GM23248 (cell line): ENCODE results near the gene CHRNA9. TPM values are rescaled to one million over a fixed set of nuclear protein-coding genes. Genes with fewer than 3 reads are reported as not detected.
"Not testable (repeated sequence)": the region's sequence is repeated elsewhere in the genome, so short reads cannot be mapped to it uniquely, and the experiment has no call there.

ENCODE experiments used
- DNase-seq: peaks from one replicate; pipeline ENCODE4 v3.0.0-alpha.2; 2015
- H2AFZ ChIP-seq: fragments of 200-600 bp; sonication (generic); 2 replicates; pipeline ENCODE4 v1.6.1; 2016; ENCODE audit warnings: antibody characterized with exemption
- H3F3A ChIP-seq: fragments of 200-600 bp; sonication (generic); 2 replicates; pipeline ENCODE4 v1.6.1; 2016; ENCODE audit warnings: mild to moderate bottlenecking, antibody characterized with exemption, mixed run types; ENCODE audit not compliant: insufficient read depth
- H3K27ac ChIP-seq: fragments of 200-600 bp; sonication (generic); 2 replicates; pipeline ENCODE4 v1.5.1; 2016; ENCODE audit warnings: mild to moderate bottlenecking
- H3K27me3 ChIP-seq: fragments of 200-600 bp; sonication (generic); replicated peaks from 2 replicates; pipeline ENCODE4 v1.6.1; 2016; ENCODE audit warnings: mild to moderate bottlenecking; ENCODE audit not compliant: insufficient read depth
- H3K36me3 ChIP-seq: fragments of 200-600 bp; sonication (generic); 2 replicates; pipeline ENCODE4 v1.6.1; 2016; ENCODE audit warnings: low read depth, mild to moderate bottlenecking
- H3K4me1 ChIP-seq: fragments of 200-600 bp; sonication (generic); 2 replicates; pipeline ENCODE4 v1.6.1; 2016; ENCODE audit warnings: mild to moderate bottlenecking; ENCODE audit not compliant: insufficient read depth
- H3K4me2 ChIP-seq: fragments of 200-600 bp; sonication (generic); one replicate; pipeline ENCODE4 v1.6.1; 2016; ENCODE audit warnings: mild to moderate bottlenecking; ENCODE audit not compliant: unreplicated experiment
- H3K4me3 ChIP-seq: fragments of 200-600 bp; sonication (generic); 2 replicates; pipeline ENCODE4 v1.5.1; 2016; ENCODE audit warnings: mild to moderate bottlenecking
- H3K79me2 ChIP-seq: fragments of 200-600 bp; sonication (generic); 2 replicates; pipeline ENCODE4 v1.6.1; 2016; ENCODE audit warnings: mild to moderate bottlenecking; ENCODE audit not compliant: insufficient read depth
- H3K9ac ChIP-seq: fragments of 200-600 bp; sonication (generic); 2 replicates; pipeline ENCODE4 v1.6.1; 2016; ENCODE audit warnings: mild to moderate bottlenecking
- H3K9me2 ChIP-seq: fragments of 200-600 bp; sonication (generic); 2 replicates; pipeline ENCODE4 v1.6.1; 2016; ENCODE audit warnings: mixed run types, mild to moderate bottlenecking, moderate library complexity; ENCODE audit not compliant: insufficient read depth
- H3K9me3 ChIP-seq: fragments of 200-600 bp; sonication (generic); one replicate; pipeline ENCODE4 v1.6.1; 2017; ENCODE audit warnings: low read depth
- H4K20me1 ChIP-seq: fragments of 200-600 bp; sonication (generic); 2 replicates; pipeline ENCODE4 v1.6.0; 2016; ENCODE audit not compliant: insufficient read depth
- EZH2 ChIP-seq: fragments of 200-600 bp; sonication (generic); IDR thresholded peaks from 2 replicates; pipeline ENCODE4 v1.6.1; 2018; ENCODE audit warnings: antibody characterized with exemption, mild to moderate bottlenecking; ENCODE audit not compliant: insufficient read depth, poor library complexity, severe bottlenecking
- EZH2phosphoT487 ChIP-seq: fragments of 200-600 bp; sonication (generic); IDR thresholded peaks from 2 replicates; pipeline ENCODE4 v1.6.1; 2018; ENCODE audit warnings: antibody characterized with exemption, moderate library complexity, mild to moderate bottlenecking, low read depth; ENCODE audit not compliant: insufficient read depth
- whole genome bisulfite sequencing, 2 experiments: methylation state at CpG; one replicate each; pipeline ENCODE4 v1.1.6; 2015 to 2017; ENCODE audit warnings: low lambda C conversion rate in 2 of 2, low coverage in 1 of 2; ENCODE audit errors: missing lambda C conversion rate in 2 of 2; 5-methylcytosine and 5-hydroxymethylcytosine counted together
- in situ Hi-C: fragments of 300-500 bp; cut with MboI; formaldehyde crosslinking; loops from 2 replicates; pipeline ENCODE4 v1.15.0; 2020
- polyA plus RNA-seq: library from polyadenylated mRNA; unstranded; fragments of >200 nt; fragmentation: Nextera tagmentation; extraction: Ambion mirVana; gene quantifications from 2 replicates; pipeline ENCODE4 v1.2.1, GENCODE V29; 2016
- total RNA-seq: library from RNA; depleted of rRNA; stranded (reverse); fragments of >200 nt; shearing (Covaris generic); gene quantifications from 2 replicates; pipeline ENCODE4 v1.2.3, GENCODE V29; 2014

The CHRNA9 gene
- total and polyA plus RNA-seq, 2 experiments from 2014 or later: 0.97 to 1.2 TPM

DNA sequence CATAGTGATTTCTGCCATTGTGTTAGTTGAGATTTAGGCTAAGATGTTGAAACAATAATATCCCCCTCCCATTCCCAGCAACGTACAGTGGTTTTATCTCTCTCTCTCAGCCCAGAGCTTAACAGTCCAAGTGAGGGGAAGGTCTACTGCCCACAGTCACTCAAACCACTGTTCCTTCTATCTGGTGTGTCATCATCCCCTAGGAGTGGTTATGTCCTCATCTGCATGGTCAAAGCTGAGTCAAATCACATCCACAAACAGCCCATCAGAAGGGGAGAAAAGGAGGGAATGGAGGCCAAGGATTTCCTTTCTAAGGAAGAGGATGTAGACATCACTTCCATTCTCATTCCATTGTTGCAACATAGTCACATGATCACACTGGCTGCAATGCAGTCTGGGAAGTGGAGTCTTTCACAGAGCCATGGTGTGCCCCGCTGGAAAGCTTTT is 42.8 kb upstream of the CHRNA9 start:
- WGBS, 2 experiments: 89 to 94% methylated on average over 2 of the region's 2 CpGs
- DNase-seq: peak; percentile 35
- no peak overlapping the region for H3K9ac ChIP-seq
- peaks cover 27% of the 10 kb centered on the region for H3F3A ChIP-seq
- H3K4me2 ChIP-seq: no peak overlapping the region
- H3K27ac ChIP-seq: no peak overlapping the region
- TF ChIP-seq EZH2 (no peak), EZH2phosphoT487 (no peak)
- in situ Hi-C loops: no loop called here
- no peaks in the 10 kb centered on the region for H4K20me1 ChIP-seq
- H3K36me3 ChIP-seq: no peaks in the 10 kb centered on the region
- no peaks in the 10 kb centered on the region for H3K9me2 ChIP-seq
- no peaks in the 10 kb centered on the region for H3K79me2 ChIP-seq
- no peaks in the 10 kb centered on the region for H3K27me3 ChIP-seq
- H3K9me3 ChIP-seq: no peaks in the 10 kb centered on the region
- peaks cover 7% of the 10 kb centered on the region for H3K4me1 ChIP-seq
- H2AFZ ChIP-seq: peak overlapping the region; percentile 63
- H3K4me3 ChIP-seq: no peak overlapping the region

DNA sequence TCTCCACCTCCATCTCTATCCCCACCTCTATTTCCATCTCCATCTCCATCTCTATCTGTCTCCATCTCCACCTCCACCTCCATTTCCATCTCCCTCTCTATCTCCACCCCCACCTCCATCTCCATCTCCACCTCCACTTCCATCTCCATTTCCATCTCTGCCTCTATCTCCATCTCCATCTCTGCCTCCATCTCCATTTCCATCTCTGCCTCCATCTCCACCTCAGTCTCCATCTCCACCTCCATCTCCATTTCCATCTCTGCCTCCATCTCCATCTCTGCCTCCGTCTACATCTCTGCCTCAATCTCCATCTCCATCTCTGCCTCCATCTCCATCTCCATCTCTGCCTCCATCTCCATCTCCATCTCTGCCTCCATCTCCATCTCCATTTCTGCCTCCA is 40.8 kb upstream of the CHRNA9 start:
- Histone ChIP-seq H2AFZ (no peak overlapping the region), H3K4me2 (no peak overlapping the region), H3K4me1 (peaks cover 7% of the 10 kb centered on the region), H3K27me3 (no peaks in the 10 kb centered on the region), H3K79me2 (no peaks in the 10 kb centered on the region), H3K9me2 (no peaks in the 10 kb centered on the region), H4K20me1 (no peaks in the 10 kb centered on the region), H3K9me3 (no peaks in the 10 kb centered on the region), H3K9ac (no peak overlapping the region), H3K4me3 (no peak overlapping the region), H3K27ac (no peak overlapping the region), H3F3A (peaks cover 27% of the 10 kb centered on the region), H3K36me3 (no peaks in the 10 kb centered on the region)
- no peak for DNase-seq
- TF ChIP-seq EZH2 (no peak), EZH2phosphoT487 (no peak)
- 61 to 75% methylated on average over 1 of the region's 1 CpG for WGBS, 2 experiments
- in situ Hi-C loops: no loop called here

DNA sequence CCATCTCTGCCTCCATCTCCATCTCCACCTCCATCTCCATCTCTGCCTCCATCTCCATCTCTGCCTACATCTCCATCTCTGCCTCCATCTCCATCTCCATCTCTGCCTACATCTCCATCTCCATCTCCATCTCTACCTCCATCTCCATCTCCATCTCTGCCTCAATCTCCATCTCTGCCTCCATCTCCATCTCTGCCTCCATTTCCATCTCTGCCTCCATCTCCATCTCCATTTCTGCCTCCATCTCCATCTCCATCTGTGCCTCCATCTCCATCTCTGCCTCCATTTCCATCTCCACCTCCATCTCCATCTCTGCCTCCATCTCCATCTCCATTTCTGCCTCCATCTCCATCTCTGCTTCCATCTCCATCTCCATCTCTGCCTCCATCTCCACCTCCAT is 40.1 kb upstream of the CHRNA9 start:
- H2AFZ ChIP-seq, H3K36me3 ChIP-seq, H3K9ac ChIP-seq, H3K9me3 ChIP-seq, DNase-seq, H4K20me1 ChIP-seq, H3K9me2 ChIP-seq, H3K4me3 ChIP-seq, in situ Hi-C loops, H3K27ac ChIP-seq, H3K4me1 ChIP-seq, H3K4me2 ChIP-seq, H3K79me2 ChIP-seq, H3K27me3 ChIP-seq: not testable (repeated sequence)
- peaks cover 26% of the 10 kb centered on the region for H3F3A ChIP-seq

DNA sequence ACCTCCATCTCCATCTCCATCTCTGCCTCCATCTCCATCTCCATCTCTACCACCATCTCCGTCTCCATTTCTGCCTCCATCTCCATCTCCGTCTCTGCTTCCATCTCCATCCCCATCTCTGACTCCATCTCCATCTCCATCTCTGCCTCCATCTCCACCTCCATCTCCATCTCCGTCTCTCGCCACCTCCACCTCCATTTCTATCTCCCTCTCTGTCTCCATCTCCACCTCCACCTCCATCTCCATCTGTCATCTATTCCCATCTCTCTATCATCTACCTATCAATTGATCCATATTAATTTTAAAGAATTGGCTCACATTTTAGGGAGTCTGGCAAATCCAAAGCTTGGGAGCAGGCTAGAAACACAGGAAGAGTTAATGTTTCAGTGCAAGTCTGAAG is 39.6 kb upstream of the CHRNA9 start:
- no peaks in the 10 kb centered on the region for H4K20me1 ChIP-seq
- no peak overlapping the region for H3K4me3 ChIP-seq
- no peaks in the 10 kb centered on the region for H3K79me2 ChIP-seq
- H3K4me1 ChIP-seq: peaks cover 5% of the 10 kb centered on the region
- no peaks in the 10 kb centered on the region for H3K27me3 ChIP-seq
- H3K9me3 ChIP-seq: no peaks in the 10 kb centered on the region
- 89 to 95% methylated on average over 4 of the region's 4 CpGs for WGBS, 2 experiments
- H3K27ac ChIP-seq: no peak overlapping the region
- in situ Hi-C loops: no loop called here
- H3K4me2 ChIP-seq: no peak overlapping the region
- H3K36me3 ChIP-seq: no peaks in the 10 kb centered on the region
- no peak overlapping the region for H3K9ac ChIP-seq
- TF ChIP-seq EZH2 (no peak), EZH2phosphoT487 (no peak)
- peaks cover 21% of the 10 kb centered on the region for H3F3A ChIP-seq
- H3K9me2 ChIP-seq: no peaks in the 10 kb centered on the region
- H2AFZ ChIP-seq: no peak overlapping the region
- no peak for DNase-seq

DNA sequence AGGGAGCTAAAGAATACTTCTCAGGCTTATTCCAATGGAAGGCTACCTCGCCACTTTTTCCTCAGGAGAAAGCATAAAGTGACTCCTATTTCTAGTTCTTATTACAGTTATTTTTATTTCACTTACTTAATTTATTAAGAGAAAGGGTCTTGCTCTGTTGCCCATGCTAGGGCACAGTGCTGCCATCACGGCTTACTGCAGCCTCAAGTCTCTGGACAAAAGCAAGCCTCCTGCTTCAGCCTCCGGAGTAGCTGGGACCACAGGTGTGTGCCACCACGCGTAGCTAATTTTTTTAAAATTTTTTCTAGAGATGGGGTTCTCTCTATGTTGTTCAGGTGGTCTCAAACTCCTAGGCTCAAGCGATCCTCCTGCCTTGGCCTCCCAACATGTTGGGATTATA is 36.0 kb upstream of the CHRNA9 start:
- peaks cover 4% of the 10 kb centered on the region; the same call in 1 of the 2 replicates for H3F3A ChIP-seq
- 78 to 81% methylated on average over 6 of the region's 6 CpGs for WGBS, 2 experiments
- no peaks in the 10 kb centered on the region for H3K36me3 ChIP-seq
- in situ Hi-C loops: no loop called here
- H3K4me1 ChIP-seq: no peaks in the 10 kb centered on the region
- H3K4me2 ChIP-seq: no peak overlapping the region
- H3K4me3 ChIP-seq: no peak overlapping the region
- no peak overlapping the region for H3K9ac ChIP-seq
- DNase-seq: no peak
- no peaks in the 10 kb centered on the region for H4K20me1 ChIP-seq
- H3K9me3 ChIP-seq: no peaks in the 10 kb centered on the region
- no peak for TF ChIP-seq EZH2phosphoT487
- no peak for TF ChIP-seq EZH2
- H3K27me3 ChIP-seq: no peaks in the 10 kb centered on the region
- no peaks in the 10 kb centered on the region for H3K79me2 ChIP-seq
- no peak overlapping the region for H2AFZ ChIP-seq
- H3K9me2 ChIP-seq: no peaks in the 10 kb centered on the region
- no peak overlapping the region for H3K27ac ChIP-seq
